Neuronal stem cell (in vitro differentiated cells): ENCODE measurements around the gene PCGF1.

Source experiments
- DNase-seq: peaks from one replicate; pipeline ENCODE4 v3.0.0-alpha.2; 2013; ENCODE audit warnings: low spot score
- H2AFZ ChIP-seq: one replicate; pipeline ENCODE4 v1.6.1; 2013; ENCODE audit warnings: mild to moderate bottlenecking, low read length, inconsistent platforms
- H2AK5ac ChIP-seq: 2 replicates; pipeline ENCODE4 v1.6.1; 2013; ENCODE audit warnings: low read depth, mild to moderate bottlenecking, inconsistent platforms, low read length, moderate library complexity, mixed read lengths
- H2BK120ac ChIP-seq: 2 replicates; pipeline ENCODE4 v1.6.1; 2013; ENCODE audit warnings: low read depth, mild to moderate bottlenecking, inconsistent platforms, low read length, moderate library complexity, mixed read lengths
- H2BK12ac ChIP-seq: one replicate; pipeline ENCODE4 v1.6.1; 2013; ENCODE audit warnings: low read length, inconsistent platforms
- H2BK15ac ChIP-seq: 2 replicates; pipeline ENCODE4 v1.6.1; 2013; ENCODE audit warnings: mild to moderate bottlenecking, low read length, inconsistent platforms, mixed read lengths
- H2BK5ac ChIP-seq: one replicate; pipeline ENCODE4 v1.6.1; 2013; ENCODE audit warnings: inconsistent platforms, mild to moderate bottlenecking, low read length, moderate library complexity
- H3K14ac ChIP-seq: one replicate; pipeline ENCODE4 v1.6.1; 2013; ENCODE audit warnings: low read length, inconsistent platforms
- H3K18ac ChIP-seq: 2 replicates; pipeline ENCODE4 v1.6.1; 2013; ENCODE audit warnings: low read length, inconsistent platforms
- H3K23ac ChIP-seq: 2 replicates; pipeline ENCODE4 v1.6.1; 2013; ENCODE audit warnings: low read depth, mild to moderate bottlenecking, mixed read lengths, low read length, inconsistent platforms; ENCODE audit not compliant: poor library complexity
- H3K27ac ChIP-seq: replicated peaks from 3 replicates; pipeline ENCODE4 v1.5.1; 2013; ENCODE audit warnings: low read length, inconsistent platforms
- H3K27me3 ChIP-seq, 3 experiments: 2 replicates each; pipeline ENCODE4 v1.6.1; 2013; ENCODE audit warnings: low read length in 3 of 3, mild to moderate bottlenecking in 2 of 3, inconsistent platforms in 1 of 3, low read depth in 1 of 3, mixed read lengths in 1 of 3, moderate library complexity in 1 of 3; ENCODE audit not compliant: control insufficient read depth in 3 of 3, insufficient read depth in 3 of 3
- H3K36me3 ChIP-seq, 2 donors: replicated peaks in 1 of 2; 2 replicates each; pipeline ENCODE4 v1.6.1; 2013; ENCODE audit warnings: low read length in 2 of 2; ENCODE audit not compliant: control insufficient read depth in 2 of 2, insufficient read depth in 2 of 2
- H3K4ac ChIP-seq: 2 replicates; pipeline ENCODE4 v1.6.1; 2013; ENCODE audit warnings: inconsistent platforms, mild to moderate bottlenecking, low read length, moderate library complexity
- H3K4me1 ChIP-seq, 2 donors: 1 replicate in 1 of 2; 2 replicates in 1 of 2; pipeline ENCODE4 v1.6.1; 2013; ENCODE audit warnings: low read length in 2 of 2, low read depth in 1 of 2; ENCODE audit not compliant: control insufficient read depth in 2 of 2, insufficient read depth in 1 of 2
- H3K4me2 ChIP-seq: one replicate; pipeline ENCODE4 v1.6.1; 2013; ENCODE audit warnings: mild to moderate bottlenecking, low read length, inconsistent platforms; ENCODE audit not compliant: insufficient read depth, poor library complexity, severe bottlenecking
- H3K4me3 ChIP-seq, 2 donors: 2 replicates each; pipeline ENCODE4 v1.5.1; 2013; ENCODE audit warnings: low read length in 2 of 2, mild to moderate bottlenecking in 2 of 2, inconsistent platforms in 1 of 2, moderate library complexity in 1 of 2
- H3K79me1 ChIP-seq: one replicate; pipeline ENCODE4 v1.6.1; 2013; ENCODE audit warnings: low read depth, mild to moderate bottlenecking, inconsistent platforms, low read length, moderate library complexity
- H3K9ac ChIP-seq: one replicate; pipeline ENCODE4 v1.6.1; 2013; ENCODE audit warnings: mild to moderate bottlenecking, low read depth, low read length, inconsistent platforms; ENCODE audit not compliant: poor library complexity
- H3K9me3 ChIP-seq, 2 donors: replicated peaks in 1 of 2; 2 replicates each; pipeline versions ENCODE3 to v1.6.1; 2013; ENCODE audit warnings: low read length in 2 of 2, mild to moderate bottlenecking in 2 of 2, inconsistent platforms in 1 of 2, low read depth in 1 of 2, mixed read lengths in 1 of 2, moderate library complexity in 1 of 2; ENCODE audit not compliant: control insufficient read depth in 2 of 2, insufficient read depth in 1 of 2
- H4K8ac ChIP-seq: one replicate; pipeline ENCODE4 v1.6.1; 2013; ENCODE audit warnings: low read depth, mild to moderate bottlenecking, inconsistent platforms, low read length, moderate library complexity
- H4K91ac ChIP-seq: one replicate; pipeline ENCODE4 v1.6.1; 2013; ENCODE audit warnings: low read length, low read depth, mild to moderate bottlenecking, inconsistent platforms; ENCODE audit not compliant: poor library complexity
- WGBS, 2 donors: extraction: QIAGEN DNeasy Blood & Tissue Kit; methylation state at CpG; one replicate each; pipeline ENCODE4 v1.1.7; 2013; ENCODE audit warnings: missing lambda C conversion rate in 2 of 2, mixed read lengths in 1 of 2; ENCODE audit not compliant: insufficient read length in 2 of 2, insufficient replicate concordance in 1 of 2; ENCODE audit errors: extremely low coverage in 2 of 2; 5-methylcytosine and 5-hydroxymethylcytosine counted together

The PCGF1 gene

DNA sequence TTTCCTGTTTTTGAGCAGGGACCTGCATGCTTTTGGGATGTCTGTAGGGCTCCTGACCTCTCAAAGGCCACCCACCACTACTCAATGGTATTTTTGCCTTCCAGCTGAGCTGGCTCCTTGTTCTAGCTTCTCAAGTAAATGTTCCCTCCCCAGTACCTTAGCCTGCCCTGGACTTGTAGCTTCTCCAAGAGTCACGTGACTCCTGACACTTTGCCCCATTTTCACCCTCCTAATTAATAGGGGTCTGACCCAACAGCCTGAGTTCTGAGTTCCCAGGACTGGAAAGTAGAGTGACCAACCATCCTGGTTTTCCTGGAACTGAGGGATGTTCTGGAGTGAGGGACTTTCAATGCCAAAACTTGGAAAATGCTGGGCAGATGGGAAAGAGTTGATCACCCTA, 12.1 kb downstream of the PCGF1 start:
- Histone ChIP-seq H3K27me3 (peaks cover 30 to 50% (median 44%) of the 10 kb centered on the region in 3 experiments), H4K8ac (no peak overlapping the region), H3K4me1 (peaks cover 13 to 15% of the 10 kb centered on the region in 2 donors), H3K14ac (no peak overlapping the region), H3K79me1 (no peaks in the 10 kb centered on the region), H3K36me3 (peaks cover 29 to 41% of the 10 kb centered on the region in 2 donors), H3K27ac (no peak overlapping the region), H4K91ac (no peak overlapping the region), H3K4me2 (no peak overlapping the region), H3K9ac (no peak overlapping the region), H2BK5ac (no peak overlapping the region), H3K23ac (no peak overlapping the region), H2AFZ (no peak overlapping the region), H2AK5ac (no peak overlapping the region), H2BK12ac (no peak overlapping the region), H3K9me3 (no peaks in the 10 kb centered on the region), H3K4me3 (no peak overlapping the region), H3K18ac (no peak overlapping the region), H2BK15ac (no peak overlapping the region), H3K4ac (no peak overlapping the region), H2BK120ac (no peak overlapping the region)
- whole genome bisulfite sequencing, 2 donors = no CpG with 5 or more reads among the region's 1 CpG
- DNase-seq = no peak

DNA sequence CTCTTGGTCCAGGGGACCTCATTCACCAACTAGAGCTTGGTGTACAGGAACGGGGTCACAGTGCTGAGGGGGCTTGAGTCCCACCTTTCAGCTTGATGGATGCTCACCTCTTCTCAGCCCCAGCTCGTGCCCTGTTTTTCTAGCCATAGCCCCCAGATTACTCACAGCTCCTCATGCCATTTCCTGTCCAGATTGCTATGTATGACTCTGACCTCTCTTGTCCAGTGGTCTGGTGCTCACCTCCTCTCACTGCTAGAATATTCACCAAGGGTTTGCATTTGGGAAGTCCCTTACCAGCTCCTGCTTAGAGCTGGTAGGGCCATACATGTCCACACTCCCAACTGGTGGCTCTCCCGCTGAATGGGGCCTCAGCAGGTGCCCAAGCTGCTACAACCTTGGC, 13.9 kb downstream of the PCGF1 start:
- H3K4me3 ChIP-seq = no peak overlapping the region

GRCh38 chr2:74491648-74492544, 15.6 kb downstream of the PCGF1 start:
- Histone ChIP-seq H2BK15ac (no peak overlapping the region), H3K4me3 (no peak overlapping the region), H3K14ac (no peak overlapping the region), H3K4me1 (no peaks in the 10 kb centered on the region), H3K4me2 (no peak overlapping the region), H2AK5ac (no peak overlapping the region), H4K8ac (no peak overlapping the region), H3K36me3 (peaks cover 31 to 50% of the 10 kb centered on the region in 2 donors), H2BK12ac (no peak overlapping the region), H3K27me3 (peaks cover under 1 to 15% (median 9%) of the 10 kb centered on the region in 3 experiments), H3K4ac (no peak overlapping the region), H2AFZ (no peak overlapping the region), H3K79me1 (no peaks in the 10 kb centered on the region), H2BK5ac (no peak overlapping the region), H2BK120ac (no peak overlapping the region), H3K23ac (no peak overlapping the region), H3K18ac (no peak overlapping the region), H4K91ac (no peak overlapping the region), H3K27ac (no peak overlapping the region), H3K9ac (no peak overlapping the region), H3K9me3 (no peaks in the 10 kb centered on the region)
- DNase-seq = no peak
- no CpG with 5 or more reads among the region's 12 CpGs for WGBS, 2 donors

More for the DNA sequence above, 13.9 kb downstream of the PCGF1 start:
- Histone ChIP-seq H2BK15ac (no peak overlapping the region), H3K23ac (no peak overlapping the region), H3K4me1 (peaks cover 8 to 9% of the 10 kb centered on the region in 2 donors), H3K9me3 (no peaks in the 10 kb centered on the region), H2AFZ (no peak overlapping the region), H2BK12ac (no peak overlapping the region), H2BK5ac (no peak overlapping the region), H4K8ac (no peak overlapping the region), H3K27ac (no peak overlapping the region), H2AK5ac (no peak overlapping the region), H3K14ac (no peak overlapping the region), H3K4me2 (no peak overlapping the region), H2BK120ac (no peak overlapping the region), H3K27me3 (peaks cover 13 to 31% (median 25%) of the 10 kb centered on the region in 3 experiments), H3K4ac (no peak overlapping the region), H4K91ac (no peak overlapping the region), H3K9ac (no peak overlapping the region), H3K79me1 (no peaks in the 10 kb centered on the region), H3K18ac (no peak overlapping the region), H3K36me3 (peaks cover 30 to 46% of the 10 kb centered on the region in 2 donors)
- WGBS, 2 donors = no CpG with 5 or more reads among the region's 3 CpGs
- DNase-seq = no peak

GRCh38 chr2:74489906-74490305, 17.6 kb downstream of the PCGF1 start:
- Histone ChIP-seq H3K18ac (no peak overlapping the region), H3K4ac (no peak overlapping the region), H3K4me1 (no peaks in the 10 kb centered on the region), H3K9ac (no peak overlapping the region), H2BK120ac (no peak overlapping the region), H2AK5ac (no peak overlapping the region), H3K27ac (no peak overlapping the region), H2AFZ (no peak overlapping the region), H3K36me3 (peaks cover 32 to 57% of the 10 kb centered on the region in 2 donors), H3K9me3 (no peaks in the 10 kb centered on the region), H4K91ac (no peak overlapping the region), H2BK5ac (no peak overlapping the region), H3K14ac (no peak overlapping the region), H3K79me1 (no peaks in the 10 kb centered on the region), H3K27me3 (no peaks in the 10 kb centered on the region), H3K4me2 (no peak overlapping the region), H3K23ac (no peak overlapping the region), H3K4me3 (no peak overlapping the region), H2BK15ac (no peak overlapping the region), H4K8ac (no peak overlapping the region), H2BK12ac (no peak overlapping the region)
- no peak for DNase-seq
- WGBS, 2 donors = no CpG with 5 or more reads among the region's 9 CpGs
